ENCODE results near the gene LZTS3.
A peak's percentile ranks its signal among the peaks of the same experiment; 100 is the strongest.
"Not testable (repeated sequence)": the region's sequence is repeated elsewhere in the genome, so short reads cannot be mapped to it uniquely, and the experiment has no call there.

LZTS3 gene

GRCh38 chr20:3133155-3133554 lies 40.2 kb downstream of the LZTS3 start:
- no peak for DNase-seq

GRCh38 chr20:3130051-3130600 lies 43.2 kb downstream of the LZTS3 start:
- DNase-seq, result no peak

- DNase-seq, result no peak
Measured at GRCh38 chr20:3129094-3129493, 44.3 kb downstream of the LZTS3 start.

- peak; percentile 83 for DNase-seq
Measured at GRCh38 chr20:3128275-3128984, 44.9 kb downstream of the LZTS3 start.

- DNase-seq, result no peak
Measured at GRCh38 chr20:3126527-3126859, 46.9 kb downstream of the LZTS3 start.

GRCh38 chr20:3125776-3126526 lies 47.4 kb downstream of the LZTS3 start:
- DNase-seq, result not testable (repeated sequence)

GRCh38 chr20:3124773-3125560 lies 48.4 kb downstream of the LZTS3 start:
- not testable (repeated sequence) for DNase-seq

GRCh38 chr20:3124163-3124562 lies 49.2 kb downstream of the LZTS3 start:
- DNase-seq, result not testable (repeated sequence)

- no peak for DNase-seq
Measured at GRCh38 chr20:3123542-3123941, 49.8 kb downstream of the LZTS3 start.

GRCh38 chr20:3121955-3122610 lies 51.3 kb downstream of the LZTS3 start:
- DNase-seq, result no peak

GRCh38 chr20:3121271-3121911 lies 52.0 kb downstream of the LZTS3 start:
- no peak for DNase-seq

- DNase-seq, result no peak
Measured at GRCh38 chr20:3119044-3119443, 54.3 kb downstream of the LZTS3 start.

GRCh38 chr20:3117839-3118379 lies 55.4 kb downstream of the LZTS3 start:
- DNase-seq, result peak; percentile 93

GRCh38 chr20:3116341-3116740 lies 57.0 kb downstream of the LZTS3 start:
- DNase-seq, result no peak

GRCh38 chr20:3115190-3116107 lies 57.9 kb downstream of the LZTS3 start:
- DNase-seq, result peak; percentile 75
